GM21825 (cell line): ENCODE measurements around the gene PLCH2.
A peak's percentile ranks its signal among the peaks of the same experiment; 100 is the strongest.
"Not testable (repeated sequence)": the region's sequence is repeated elsewhere in the genome, so short reads cannot be mapped to it uniquely, and the experiment has no call there.

ENCODE experiments used
- ATAC-seq: cut with Tn5 transposase; IDR thresholded peaks from one replicate; pipeline ENCODE4 v1.9.1; 2021; ENCODE audit warnings: mild to moderate bottlenecking, moderate library complexity; ENCODE audit not compliant: unreplicated experiment

PLCH2 gene

DNA sequence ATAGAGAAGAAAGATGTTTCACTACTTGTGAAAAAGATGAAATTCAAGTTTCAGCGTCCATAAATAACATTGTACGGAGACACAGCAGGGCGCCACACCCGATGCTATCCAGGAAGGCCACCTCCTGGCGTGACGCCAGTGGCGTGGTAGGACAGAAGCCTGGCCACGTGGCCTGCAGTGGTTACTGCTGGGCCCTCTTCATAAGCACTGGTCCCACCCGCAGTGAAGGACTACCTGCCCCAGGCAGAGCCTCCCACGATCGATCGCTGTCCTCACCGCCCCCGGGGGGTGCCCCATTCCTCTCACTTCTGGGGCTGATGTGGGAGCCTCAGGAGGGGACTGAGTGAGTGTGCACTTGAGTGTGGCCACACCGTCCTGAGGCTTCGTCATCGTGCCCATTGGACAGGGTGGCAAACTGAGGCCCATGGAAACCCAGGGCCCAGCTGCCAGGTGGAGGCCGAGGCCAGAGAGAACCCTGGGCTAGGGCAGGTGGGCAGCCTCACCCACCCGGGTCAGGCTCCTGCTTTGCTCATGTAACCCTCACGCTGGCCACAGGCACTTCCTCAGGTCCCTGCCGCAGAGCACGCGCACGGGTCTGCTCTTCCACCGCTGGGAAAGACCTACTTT is 65.6 kb downstream of the PLCH2 start:
- ATAC-seq, result no peak

GRCh38 chr1:2542246-2542915 is 66.3 kb downstream of the PLCH2 start:
- no peak for ATAC-seq

- ATAC-seq, result no peak
Observed at GRCh38 chr1:2543543-2544092, 67.5 kb downstream of the PLCH2 start.

- no peak for ATAC-seq
Observed at GRCh38 chr1:2544093-2544874, 68.2 kb downstream of the PLCH2 start.

DNA sequence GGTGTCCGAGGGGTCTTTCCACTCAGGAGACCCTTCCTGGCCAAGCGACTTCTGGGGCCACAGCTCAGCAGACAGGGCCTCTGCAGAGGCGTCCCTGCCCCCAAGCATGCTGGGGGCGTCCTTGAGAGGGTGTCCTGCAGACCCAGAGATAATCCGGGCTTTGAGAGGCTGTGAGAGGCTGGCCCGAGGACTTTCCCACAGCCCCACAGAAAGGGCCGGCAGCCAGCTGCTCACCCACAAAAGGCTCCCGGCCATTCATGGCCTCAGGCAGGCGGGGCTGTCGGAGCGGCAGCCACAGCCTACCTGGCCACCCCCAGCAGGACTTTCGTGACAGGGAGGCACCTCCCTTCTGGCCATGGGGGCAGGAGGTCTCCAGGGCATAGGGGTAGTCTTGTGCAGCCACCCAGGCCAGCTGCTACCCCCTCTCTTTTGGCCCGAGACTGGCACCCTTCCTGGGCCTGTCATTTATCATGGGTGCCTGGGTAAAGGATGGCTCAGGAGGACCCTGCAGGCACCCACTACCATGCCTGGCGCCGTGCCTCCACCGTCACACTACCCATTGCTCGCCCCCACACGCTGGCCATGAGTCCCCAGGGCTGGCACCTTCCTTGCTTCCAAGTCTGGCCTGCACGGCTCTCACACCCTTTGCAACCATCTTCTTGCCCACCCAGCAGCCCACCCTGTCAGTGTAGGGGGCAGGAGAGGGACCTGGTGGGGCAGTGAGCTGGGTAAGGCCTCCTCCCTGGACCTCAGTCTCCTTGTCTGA is 69.0 kb downstream of the PLCH2 start:
- ATAC-seq, result no peak

- ATAC-seq, result peak; percentile 30
Observed at GRCh38 chr1:2545754-2546514, 69.8 kb downstream of the PLCH2 start.

- peak; percentile 23 for ATAC-seq
Observed at GRCh38 chr1:2546515-2547209, 70.6 kb downstream of the PLCH2 start.

- ATAC-seq, result peak; percentile 7
Observed at GRCh38 chr1:2547210-2548067, 71.3 kb downstream of the PLCH2 start.

- peak; percentile 20 for ATAC-seq
Observed at GRCh38 chr1:2548068-2548589, 72.0 kb downstream of the PLCH2 start.

- not testable (repeated sequence) for ATAC-seq
Observed at GRCh38 chr1:2549367-2550029, 73.4 kb downstream of the PLCH2 start.

DNA sequence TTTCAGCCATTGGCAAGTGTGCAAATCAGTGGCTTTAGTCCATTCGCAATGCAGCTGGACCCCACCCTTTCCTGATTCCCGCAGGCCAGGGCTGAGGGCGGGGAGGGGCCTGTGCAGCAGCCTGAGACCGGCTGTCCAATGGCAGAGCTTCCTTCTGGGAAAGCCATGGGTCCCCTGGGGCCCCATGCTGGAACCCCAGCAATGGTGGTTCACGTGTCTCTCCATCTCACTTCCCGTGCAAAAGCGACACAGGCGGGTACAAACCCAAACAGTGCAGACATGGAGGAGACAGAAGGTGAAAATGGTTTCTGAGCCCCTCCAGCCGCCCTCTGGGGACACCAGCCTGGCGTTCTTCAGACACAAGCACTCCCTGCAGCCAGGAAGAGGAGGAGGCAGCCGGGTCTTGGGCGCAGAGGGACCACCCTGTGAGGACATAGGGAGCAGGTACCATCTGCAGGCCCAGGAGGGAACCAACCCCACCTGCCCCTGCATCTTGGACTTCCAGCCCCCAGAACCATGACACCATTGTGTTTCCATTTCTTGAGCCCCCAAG is 74.3 kb downstream of the PLCH2 start:
- ATAC-seq, result not testable (repeated sequence)

- ATAC-seq, result not testable (repeated sequence)
Observed at GRCh38 chr1:2551544-2551943, 75.5 kb downstream of the PLCH2 start.

DNA sequence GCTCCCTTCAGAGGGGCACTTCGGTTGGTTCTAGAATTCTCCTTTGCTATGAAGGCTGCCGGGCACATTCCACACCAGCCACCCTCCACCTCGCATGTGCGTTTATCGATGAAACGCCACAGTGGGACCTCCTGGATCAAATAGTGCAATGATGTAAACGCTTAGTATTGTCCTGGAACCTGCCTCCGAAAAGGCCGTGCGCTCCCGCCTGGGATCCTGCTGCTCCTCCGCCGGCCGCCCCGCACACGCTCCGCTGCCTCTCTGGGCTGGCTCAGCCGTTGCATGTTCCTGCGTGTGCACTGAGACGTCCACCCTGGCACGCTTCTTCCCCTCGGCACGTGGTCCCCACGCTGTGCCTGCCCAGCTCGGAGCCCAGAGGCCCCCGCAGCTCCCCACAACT is 76.1 kb downstream of the PLCH2 start:
- ATAC-seq, result no peak

- ATAC-seq, result not testable (repeated sequence)
Observed at GRCh38 chr1:2553076-2553475, 77.0 kb downstream of the PLCH2 start.

GRCh38 chr1:2553871-2554620 is 78.0 kb downstream of the PLCH2 start:
- ATAC-seq, result no peak

DNA sequence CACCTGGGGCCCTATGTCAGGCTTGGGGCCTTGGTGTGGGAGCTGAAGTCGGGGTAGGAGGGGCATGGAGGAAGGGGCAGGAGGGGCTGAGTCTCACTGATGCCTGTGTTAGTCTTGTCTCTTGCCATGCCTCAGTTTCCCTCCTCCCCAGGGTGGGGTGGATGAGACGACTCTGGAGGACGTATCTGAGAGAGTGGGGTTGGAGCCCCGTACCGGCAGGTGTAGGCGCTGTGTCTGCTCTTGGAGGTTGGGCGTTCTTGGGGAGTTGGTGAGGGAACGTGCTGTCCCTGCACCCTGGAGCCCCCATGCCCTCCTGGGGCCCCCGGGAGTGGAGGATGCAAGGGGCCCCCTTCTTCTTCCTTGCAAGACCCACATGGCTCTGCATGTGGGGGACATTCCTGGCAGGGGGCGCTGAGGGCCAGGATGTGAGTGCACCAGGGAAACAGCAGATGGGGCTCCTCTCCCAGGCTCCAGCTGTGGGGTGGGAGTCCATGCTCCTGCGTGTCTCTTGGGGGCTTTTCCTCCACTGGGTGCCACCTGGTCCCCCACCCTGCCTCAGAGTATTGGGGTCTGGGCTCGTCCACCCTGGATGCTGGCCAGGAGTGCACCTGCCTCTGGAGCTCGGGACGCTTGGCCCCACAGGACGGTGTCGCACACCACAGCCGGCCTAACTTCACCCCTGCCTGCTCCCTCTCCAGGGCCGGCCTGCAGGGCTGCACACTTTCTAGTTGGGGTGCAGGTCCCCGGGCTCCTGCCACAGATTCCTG is 78.7 kb downstream of the PLCH2 start:
- ATAC-seq, result peak; percentile 11
